Measurements from ENCODE around the gene BMP4. TPM values are rescaled to one million over a fixed set of nuclear protein-coding genes. Genes with fewer than 3 reads are reported as not detected.

Gene BMP4
- total RNA-seq, 1 experiment from 2014 or later, result 24.8 TPM

- no peak for DNase-seq
- no peaks in the 10 kb centered on the region for H3K36me3 Mint-ChIP-seq (ENCODE audit: insufficient read depth, unreplicated experiment)
- TF ChIP-seq CTCF (IDR thresholded peaks at IDR 0.05; ENCODE audit: unreplicated experiment), result no peak
- CTCF ChIA-PET, result interaction anchor here (0.7 kb wide), 3 partner anchors 124 to 245 kb away, joined by 4 to 6 read pairs (median 5); no protein-coding TSS in a partner anchor
- no TSS peak for BruUV-seq (replicated peaks)
- H3K4me3 Mint-ChIP-seq (ENCODE audit: low read depth, unreplicated experiment), result no peak overlapping the region
- H3K27ac Mint-ChIP-seq (ENCODE audit: unreplicated experiment), result no peak overlapping the region
- intact Hi-C loops (cut with micrococcal nuclease; ENCODE audit: unreplicated experiment), result no loop called here
- H3K27me3 Mint-ChIP-seq (ENCODE audit: unreplicated experiment), result no peaks in the 10 kb centered on the region
- peaks cover 8% of the 10 kb centered on the region for H3K9me3 Mint-ChIP-seq (ENCODE audit: low read depth, unreplicated experiment)
- H3K4me1 Mint-ChIP-seq (ENCODE audit: low read depth, unreplicated experiment), result no peaks in the 10 kb centered on the region
These were observed 41.1 kb downstream of the BMP4 start for GRCh38 chr14:53915364-53916014.

- H3K27ac Mint-ChIP-seq (ENCODE audit: unreplicated experiment), result no peak overlapping the region
- CTCF ChIA-PET, result interaction anchor here (0.6 kb wide), 1 partner anchor 11 kb away, joined by 4 read pairs; no protein-coding TSS in a partner anchor
- H3K27me3 Mint-ChIP-seq (ENCODE audit: unreplicated experiment), result no peaks in the 10 kb centered on the region
- BruUV-seq (replicated peaks), result no TSS peak
- H3K4me3 Mint-ChIP-seq (ENCODE audit: low read depth, unreplicated experiment), result no peak overlapping the region
- no peak for DNase-seq
- H3K4me1 Mint-ChIP-seq (ENCODE audit: low read depth, unreplicated experiment), result no peaks in the 10 kb centered on the region
- H3K36me3 Mint-ChIP-seq (ENCODE audit: insufficient read depth, unreplicated experiment), result no peaks in the 10 kb centered on the region
- intact Hi-C loops (cut with micrococcal nuclease; ENCODE audit: unreplicated experiment), result no loop called here
- H3K9me3 Mint-ChIP-seq (ENCODE audit: low read depth, unreplicated experiment), result peaks cover 5% of the 10 kb centered on the region
- TF ChIP-seq CTCF (IDR thresholded peaks at IDR 0.05; ENCODE audit: unreplicated experiment), result no peak
These were observed 44.6 kb downstream of the BMP4 start for GRCh38 chr14:53912021-53912420.

DNA sequence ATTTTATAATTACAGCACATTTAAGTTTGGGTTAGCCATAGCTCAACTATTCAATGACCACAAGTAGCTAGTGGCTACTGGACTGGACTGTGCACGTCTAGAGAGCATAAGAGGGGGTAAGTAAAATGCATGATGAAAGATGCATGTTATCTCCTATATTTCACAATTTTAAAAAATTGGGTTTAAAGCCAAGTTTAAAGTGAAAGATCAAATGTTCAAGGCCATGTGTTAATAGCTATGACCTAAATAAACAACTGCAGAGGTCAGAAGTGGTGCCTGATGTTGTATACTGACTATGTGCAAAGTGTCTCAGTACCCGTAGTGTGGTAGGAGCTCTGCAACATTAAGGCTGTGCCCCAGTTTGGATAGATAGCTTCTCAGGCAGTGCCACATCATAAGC is 48.2 kb downstream of the BMP4 start:
- no peaks in the 10 kb centered on the region for H3K36me3 Mint-ChIP-seq (ENCODE audit: insufficient read depth, unreplicated experiment)
- intact Hi-C loops (cut with micrococcal nuclease; ENCODE audit: unreplicated experiment), result no loop called here
- H3K4me1 Mint-ChIP-seq (ENCODE audit: low read depth, unreplicated experiment), result no peaks in the 10 kb centered on the region
- no peak for DNase-seq
- no TSS peak for BruUV-seq (replicated peaks)
- no peak for TF ChIP-seq CTCF (IDR thresholded peaks at IDR 0.05; ENCODE audit: unreplicated experiment)
- peaks cover 6% of the 10 kb centered on the region for H3K9me3 Mint-ChIP-seq (ENCODE audit: low read depth, unreplicated experiment)
- H3K4me3 Mint-ChIP-seq (ENCODE audit: low read depth, unreplicated experiment), result no peak overlapping the region
- CTCF ChIA-PET, result no interaction called here
- H3K27ac Mint-ChIP-seq (ENCODE audit: unreplicated experiment), result no peak overlapping the region
- no peaks in the 10 kb centered on the region for H3K27me3 Mint-ChIP-seq (ENCODE audit: unreplicated experiment)

DNA sequence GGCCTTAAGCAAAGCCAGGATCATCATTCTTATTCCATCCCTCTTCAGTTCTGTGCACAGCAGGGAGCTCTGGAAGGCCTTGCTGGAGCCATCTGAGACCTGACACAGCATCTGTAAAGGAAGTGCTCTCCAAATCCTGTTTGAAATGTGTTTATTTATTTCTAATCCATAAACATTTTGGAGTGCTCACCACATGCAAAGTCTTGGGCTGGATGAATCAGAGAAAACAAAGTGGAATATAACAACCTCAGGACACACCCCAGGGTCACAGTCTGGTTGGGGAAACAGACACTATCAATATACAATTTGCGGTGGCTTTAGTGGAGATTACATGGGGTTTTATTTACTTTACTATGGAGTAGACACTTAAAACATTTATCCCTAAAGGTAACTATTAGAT is 54.3 kb downstream of the BMP4 start:
- CTCF ChIA-PET, result interaction anchor here (0.6 kb wide), 1 partner anchor 57 kb away, joined by 3 read pairs; no protein-coding TSS in a partner anchor
- BruUV-seq (replicated peaks), result no TSS peak

More for the DNA sequence above, 54.3 kb downstream of the BMP4 start:
- peaks cover 6% of the 10 kb centered on the region for H3K9me3 Mint-ChIP-seq (ENCODE audit: low read depth, unreplicated experiment)
- no peak for TF ChIP-seq CTCF (IDR thresholded peaks at IDR 0.05; ENCODE audit: unreplicated experiment)
- H3K27me3 Mint-ChIP-seq (ENCODE audit: unreplicated experiment), result no peaks in the 10 kb centered on the region
- intact Hi-C loops (cut with micrococcal nuclease; ENCODE audit: unreplicated experiment), result no loop called here
- no peak overlapping the region for H3K4me3 Mint-ChIP-seq (ENCODE audit: low read depth, unreplicated experiment)
- no peaks in the 10 kb centered on the region for H3K4me1 Mint-ChIP-seq (ENCODE audit: low read depth, unreplicated experiment)
- no peaks in the 10 kb centered on the region for H3K36me3 Mint-ChIP-seq (ENCODE audit: insufficient read depth, unreplicated experiment)
- no peak for DNase-seq
- no peak overlapping the region for H3K27ac Mint-ChIP-seq (ENCODE audit: unreplicated experiment)
